Stimulated activated CD8-positive, alpha-beta memory T cell treated with anti-CD3 and anti-CD28 coated beads, Interleukin-4, amount 100 ng/mL, for 4 hours (primary cell): ENCODE data around the gene DISP3.

Source experiments
- DNase-seq, 2 donors: peaks; one replicate each; pipeline ENCODE4 v3.0.0-alpha.2; 2020; ENCODE audit warnings: low read depth in 2 of 2, low spot score in 1 of 2

DISP3 gene

DNA sequence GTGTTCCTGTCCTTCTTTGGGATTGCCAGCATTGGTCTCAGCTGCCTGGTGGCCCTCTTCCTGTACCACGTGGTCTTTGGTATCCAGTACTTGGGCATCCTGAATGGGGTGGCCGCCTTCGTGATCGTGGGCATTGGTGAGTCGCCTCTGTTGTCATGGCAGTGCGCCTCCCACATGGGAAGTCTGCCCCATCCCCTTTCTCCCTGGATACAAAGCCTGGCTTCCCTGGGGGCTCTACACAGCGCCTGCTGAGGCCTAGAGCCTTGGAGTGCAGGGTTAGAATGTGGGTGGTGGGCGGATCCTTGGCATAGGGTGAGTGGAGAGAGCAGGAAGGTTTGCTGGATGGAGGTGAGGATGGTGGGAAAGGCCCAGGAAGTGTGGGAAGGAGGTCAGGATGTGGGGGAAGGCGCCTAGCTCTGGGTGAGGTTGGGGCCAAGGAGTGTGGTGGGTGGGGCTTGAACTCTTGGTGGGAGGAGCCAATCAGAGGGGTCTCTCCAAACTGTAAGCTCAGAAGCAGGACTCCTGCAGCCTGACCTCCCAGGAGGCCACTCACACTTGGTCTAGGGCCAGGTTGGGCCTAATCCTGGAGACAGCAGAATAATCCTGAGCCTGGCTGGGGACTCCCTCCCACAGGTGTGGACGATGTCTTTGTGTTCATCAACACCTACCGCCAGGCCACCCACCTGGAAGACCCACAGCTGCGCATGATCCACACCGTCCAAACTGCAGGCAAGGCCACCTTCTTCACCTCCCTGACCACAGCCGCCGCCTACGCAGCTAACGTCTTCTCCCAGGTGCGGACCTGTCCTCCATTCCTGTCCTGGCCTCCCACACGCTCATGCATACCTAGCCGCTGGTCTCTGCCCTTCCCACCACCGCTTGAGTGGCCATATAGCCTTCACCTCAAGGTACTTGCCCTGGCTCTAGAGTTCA lies 36.7 kb downstream of the DISP3 start:
- no peak for DNase-seq

DNA sequence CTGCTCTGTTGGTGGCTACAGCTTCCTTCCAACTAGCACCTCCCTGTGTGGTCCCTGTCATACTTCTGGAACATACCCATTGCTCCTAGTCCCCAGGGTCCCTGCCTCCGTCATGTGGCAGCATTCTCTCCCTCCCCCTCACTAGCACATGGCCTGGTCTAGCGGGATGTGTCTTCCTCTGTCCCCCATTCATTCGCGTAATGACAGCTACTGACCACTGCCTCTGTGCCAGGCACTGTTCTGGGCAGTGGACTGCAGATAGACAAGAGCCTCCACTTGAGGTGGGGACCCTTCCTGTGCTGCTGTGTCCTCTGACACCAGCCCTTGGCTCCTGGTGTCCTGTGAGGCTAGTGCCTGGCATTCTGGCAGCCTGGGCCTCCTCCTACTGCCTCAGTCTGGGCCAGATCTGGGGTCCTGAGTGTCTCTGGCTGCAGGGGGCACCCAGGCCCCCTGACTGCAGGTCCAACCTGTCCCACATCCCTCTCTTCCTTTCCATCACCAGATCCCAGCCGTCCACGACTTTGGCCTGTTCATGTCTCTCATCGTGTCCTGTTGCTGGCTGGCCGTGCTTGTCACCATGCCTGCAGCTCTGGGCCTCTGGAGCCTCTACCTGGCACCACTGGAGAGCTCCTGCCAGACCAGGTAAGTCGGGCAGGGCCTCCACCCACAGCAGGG lies 38.1 kb downstream of the DISP3 start:
- no peak for DNase-seq

DNA sequence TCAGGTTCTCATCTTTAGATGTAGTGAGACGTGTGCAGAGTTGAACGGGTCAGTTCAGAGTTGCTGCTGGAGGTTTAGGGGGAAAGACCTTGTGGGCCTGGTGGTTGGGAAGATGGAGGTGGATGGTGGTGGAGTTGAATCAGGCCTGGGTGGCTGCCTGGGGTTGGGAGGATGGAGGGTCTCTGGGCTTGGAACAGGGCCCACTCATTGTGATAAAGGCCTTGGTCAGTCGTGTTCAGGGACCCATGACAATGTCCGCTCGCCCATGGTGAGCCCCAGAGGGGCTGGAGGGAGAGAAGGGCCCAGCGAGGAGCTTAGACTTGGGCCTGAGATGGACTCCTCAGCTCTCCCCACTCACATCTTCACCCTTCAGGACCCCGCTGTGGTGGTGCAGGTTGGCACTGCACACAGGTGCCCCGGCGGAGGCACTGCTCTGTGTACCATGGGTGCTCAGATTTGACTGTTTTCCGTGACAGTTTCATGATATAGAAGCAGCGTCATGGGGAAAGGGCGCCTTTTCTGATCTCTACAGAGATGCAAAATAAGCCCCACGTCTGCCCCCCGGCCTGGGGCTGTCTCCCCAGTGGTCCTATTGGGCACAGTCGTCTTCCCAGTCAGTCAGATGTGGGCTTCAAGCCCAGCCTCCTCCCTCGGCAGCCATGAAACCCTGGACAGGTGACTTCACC lies 39.2 kb downstream of the DISP3 start:
- DNase-seq: no peak

DNA sequence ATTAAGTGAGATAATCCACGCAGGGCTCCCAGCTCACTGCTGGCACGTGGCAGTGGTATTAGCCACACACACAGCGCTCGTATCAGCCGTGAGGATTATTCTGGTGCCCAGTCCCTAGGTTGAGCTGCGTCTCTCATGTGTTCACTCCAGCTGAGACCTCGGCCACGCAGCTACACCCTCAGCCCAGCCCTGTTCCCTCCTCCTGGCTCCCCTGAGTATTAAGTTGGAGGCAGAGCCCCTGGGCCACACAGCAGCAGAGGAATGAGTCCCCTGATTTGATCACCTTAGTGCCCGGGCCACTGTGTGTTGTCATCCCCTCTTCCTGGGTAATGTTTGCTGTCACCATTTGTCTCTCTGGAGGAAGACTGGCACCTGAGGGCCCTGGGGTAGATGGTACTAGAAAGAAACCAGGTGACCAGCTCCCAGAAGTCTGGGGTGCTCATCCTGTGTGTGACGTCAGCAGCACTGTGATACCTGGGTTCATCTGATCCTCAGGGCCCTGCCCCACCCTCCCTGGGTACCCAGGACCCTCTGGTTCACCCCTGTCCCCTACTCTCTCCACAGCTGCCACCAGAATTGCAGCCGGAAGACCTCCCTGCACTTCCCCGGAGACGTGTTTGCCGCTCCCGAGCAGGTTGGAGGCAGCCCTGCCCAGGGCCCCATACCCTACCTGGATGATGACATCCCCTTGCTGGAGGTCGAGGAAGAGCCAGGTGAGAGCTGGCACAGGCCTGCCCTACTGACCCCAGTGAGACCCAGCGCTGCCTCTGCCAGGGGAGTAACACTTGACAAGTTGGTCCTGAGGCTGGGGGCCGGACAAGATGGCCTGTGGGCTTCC lies 40.1 kb downstream of the DISP3 start:
- no peak for DNase-seq

DNA sequence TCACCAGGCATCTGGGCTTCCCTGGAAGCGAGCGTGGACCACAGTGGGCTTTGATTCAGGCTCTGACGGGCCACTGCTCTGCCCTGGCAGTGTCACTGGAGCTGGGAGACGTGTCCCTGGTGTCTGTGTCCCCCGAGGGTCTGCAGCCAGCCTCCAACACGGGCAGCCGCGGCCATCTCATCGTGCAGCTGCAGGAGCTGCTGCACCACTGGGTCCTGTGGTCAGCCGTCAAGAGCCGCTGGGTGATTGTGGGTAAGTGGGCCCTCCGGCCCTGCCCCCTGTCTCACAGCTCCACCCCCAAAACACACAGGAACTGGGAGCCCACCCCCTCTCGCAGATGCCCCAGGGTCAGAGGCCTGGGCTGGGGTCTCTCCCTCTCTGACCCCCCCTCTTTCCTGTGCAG lies 40.7 kb downstream of the DISP3 start:
- DNase-seq: no peak

DNA sequence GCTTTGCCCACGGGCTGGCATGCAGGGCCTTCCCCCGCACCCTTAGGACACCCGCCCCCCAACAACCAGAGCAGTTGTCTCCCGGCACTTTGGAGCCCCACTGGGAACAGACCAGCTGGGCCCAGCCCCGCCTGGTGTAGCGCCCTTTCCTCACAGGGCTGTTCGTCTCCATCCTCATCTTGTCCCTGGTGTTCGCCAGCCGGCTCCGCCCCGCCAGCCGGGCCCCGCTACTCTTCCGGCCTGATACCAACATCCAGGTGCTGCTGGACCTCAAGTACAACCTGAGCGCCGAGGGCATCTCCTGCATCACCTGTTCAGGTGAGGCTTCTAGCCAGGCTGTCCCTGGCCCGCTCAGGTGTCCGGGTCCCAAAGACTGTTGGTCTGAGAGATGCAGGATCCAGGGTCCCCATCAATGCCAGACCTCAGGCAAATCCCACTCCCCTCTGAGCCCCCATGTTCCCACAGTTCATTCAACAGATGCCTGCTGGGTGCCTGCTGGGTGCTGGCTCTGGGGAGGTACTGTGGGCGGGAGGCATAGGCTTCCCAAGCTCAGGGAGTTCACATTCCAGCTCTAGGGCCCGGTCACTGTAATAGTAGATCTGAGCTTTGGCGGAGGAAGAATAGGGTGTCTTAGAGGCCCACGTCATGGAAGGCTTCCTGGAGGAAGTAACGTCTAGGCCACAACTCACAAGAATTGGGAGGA lies 41.7 kb downstream of the DISP3 start:
- DNase-seq: no peak

DNA sequence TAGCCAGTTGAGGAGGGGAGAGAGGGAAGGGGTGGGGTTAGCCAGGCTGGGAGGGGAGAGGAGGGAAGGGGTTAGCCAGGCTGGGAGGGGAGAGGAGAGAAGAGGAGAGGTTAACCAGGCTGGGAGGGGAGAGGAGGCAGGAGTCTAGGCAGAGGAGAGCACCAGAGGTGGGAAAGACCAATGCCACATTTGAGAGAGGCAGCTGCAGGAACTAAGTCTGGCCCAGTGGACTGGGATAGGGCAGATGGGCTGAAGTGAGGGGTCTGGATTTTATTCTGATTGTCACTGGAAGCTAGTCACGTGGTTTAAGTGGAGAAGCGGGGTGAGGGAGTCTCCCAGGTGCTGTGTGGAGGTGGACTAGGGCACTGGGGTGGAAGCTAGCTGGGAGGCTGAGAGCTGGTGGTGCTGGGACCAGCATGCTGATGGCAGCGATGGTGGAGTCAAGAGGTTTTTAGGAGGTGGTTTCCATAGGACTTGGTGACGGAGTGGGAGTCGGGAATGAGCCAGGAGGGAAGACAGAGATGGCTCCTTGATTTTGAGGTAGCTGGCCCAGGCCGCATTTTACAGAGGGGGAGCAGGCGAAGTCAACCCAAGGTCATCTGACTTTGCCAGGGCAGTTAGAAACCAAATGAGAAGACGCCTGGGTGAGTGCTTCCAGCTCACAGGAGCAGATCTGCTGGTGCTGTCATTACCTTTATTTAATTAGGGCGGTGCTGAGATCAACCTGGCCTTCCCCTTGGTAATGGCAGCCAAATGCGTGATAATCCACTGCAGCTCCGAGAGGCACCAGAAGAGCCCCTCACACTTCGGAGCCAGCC lies 42.8 kb downstream of the DISP3 start:
- DNase-seq: no peak

DNA sequence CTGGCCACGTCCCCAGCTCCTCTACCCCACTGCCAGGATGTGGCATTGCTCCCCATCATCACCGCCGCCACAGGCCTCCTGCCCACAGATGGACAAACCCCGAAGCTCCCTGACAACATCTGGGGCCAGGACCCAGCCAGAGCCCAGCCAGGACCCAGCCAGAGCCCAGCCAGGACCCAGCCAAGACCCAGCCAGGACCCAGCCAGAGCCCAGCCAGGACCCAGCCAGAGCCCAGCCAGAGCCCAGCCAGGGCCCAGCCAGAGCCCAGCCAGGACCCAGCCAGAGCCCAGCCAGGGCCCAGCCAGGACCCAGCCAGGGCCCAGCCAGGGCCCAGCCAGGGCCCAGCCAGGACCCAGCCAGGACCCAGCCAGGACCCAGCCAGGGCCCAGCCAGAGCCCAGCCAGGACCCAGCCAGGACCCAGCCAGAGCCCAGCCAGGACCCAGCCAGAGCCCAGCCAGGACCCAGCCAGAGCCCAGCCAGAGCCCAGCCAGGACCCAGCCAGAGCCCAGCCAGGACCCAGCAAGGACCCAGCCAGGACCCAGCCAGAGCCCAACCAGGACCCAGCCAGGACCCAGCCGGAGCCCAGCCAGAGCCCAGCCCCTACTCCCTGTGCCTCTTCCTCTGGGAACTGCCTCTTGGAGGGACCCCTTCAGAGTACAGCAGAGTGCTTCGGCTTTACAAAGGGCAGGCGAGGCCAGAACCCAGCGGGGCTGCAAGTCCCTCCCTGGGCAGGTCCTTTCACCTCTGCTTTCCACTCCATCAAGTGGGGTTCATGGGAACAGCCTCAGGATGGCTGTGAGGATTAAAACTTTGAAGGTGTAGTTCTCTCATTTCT lies 43.7 kb downstream of the DISP3 start:
- DNase-seq: no peak

DNA sequence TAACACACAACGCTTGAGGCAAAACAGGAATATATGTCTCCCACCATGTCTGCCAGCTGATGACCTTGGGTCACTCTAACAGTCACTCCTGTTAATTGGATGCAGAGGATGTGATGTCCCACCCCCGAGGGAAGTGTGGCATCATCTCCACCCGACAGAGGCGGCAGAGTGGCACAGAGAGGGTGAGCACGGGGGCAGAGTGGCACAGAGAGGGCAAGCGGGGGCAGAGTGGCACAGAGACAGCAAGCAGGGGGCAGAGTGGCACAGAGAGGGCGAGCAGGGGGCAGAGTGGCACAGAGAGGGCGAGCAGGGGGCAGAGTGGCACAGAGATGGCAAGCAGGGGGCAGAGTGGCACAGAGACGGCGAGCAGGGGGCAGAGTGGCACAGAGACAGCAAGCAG lies 44.3 kb downstream of the DISP3 start:
- DNase-seq: no peak

DNA sequence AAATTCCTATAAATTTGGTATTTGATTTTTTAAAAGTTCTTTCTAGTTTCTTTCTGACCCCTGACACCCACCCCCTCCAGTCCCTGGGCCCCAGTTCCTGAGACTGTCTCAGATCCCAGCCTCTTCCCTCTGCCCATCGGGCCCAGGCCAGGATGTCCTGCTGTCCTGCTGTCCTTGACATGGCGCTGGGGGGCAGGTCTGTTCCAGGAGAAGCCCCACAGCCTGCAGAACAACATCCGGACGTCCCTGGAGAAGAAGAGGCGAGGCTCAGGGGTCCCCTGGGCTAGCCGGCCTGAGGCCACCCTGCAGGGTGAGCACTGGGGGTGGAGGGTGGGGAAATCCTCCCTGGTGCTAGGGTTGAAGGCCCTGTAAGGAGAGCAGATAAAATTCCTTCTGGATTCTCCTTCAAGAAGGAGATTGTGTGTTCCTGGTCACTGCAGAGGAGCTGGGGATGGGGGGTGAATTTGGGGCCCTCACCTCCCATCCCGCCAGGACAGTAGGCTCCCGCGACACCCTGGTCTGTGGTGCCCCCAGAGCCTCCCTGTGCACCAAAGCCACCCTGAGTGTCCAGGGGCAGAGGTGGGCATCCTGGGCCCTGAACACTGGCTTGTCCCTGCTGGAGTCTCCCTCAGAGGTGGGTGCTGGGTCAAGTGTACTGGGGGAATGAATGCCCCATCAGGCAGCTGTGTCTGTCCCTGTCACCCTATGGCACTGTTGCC lies 45.0 kb downstream of the DISP3 start:
- no peak for DNase-seq

DNA sequence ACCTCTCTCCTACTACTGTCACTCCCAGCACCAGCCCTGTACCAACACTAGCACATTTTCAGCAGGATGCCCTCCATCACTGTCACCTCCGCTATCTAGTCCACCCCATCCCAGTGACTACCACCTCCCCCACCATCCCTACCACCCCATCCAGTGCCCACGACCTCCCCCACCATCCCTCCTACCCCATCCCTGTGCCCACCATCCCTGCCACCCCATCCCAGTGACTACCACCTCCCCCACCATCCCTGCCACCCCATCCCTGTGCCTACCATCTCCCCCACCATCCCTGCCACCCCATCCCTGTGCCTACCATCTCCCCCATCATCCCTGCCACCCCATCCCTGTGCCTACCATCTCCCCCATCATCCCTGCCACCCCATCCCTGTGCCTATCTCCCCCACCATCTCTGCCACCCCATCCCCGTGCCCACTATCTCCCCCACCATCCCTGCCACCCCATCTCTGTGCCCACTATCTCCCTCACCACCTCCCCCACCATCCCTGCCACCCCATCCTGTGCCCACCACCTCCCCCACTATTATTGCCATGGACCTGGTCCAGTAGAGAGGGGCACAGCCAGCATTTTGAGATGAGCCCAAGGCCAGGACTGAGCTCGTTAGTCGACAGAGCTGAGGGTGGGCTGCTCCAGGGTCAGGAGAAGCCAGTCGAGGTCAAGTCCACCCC lies 45.7 kb downstream of the DISP3 start:
- no peak for DNase-seq

DNA sequence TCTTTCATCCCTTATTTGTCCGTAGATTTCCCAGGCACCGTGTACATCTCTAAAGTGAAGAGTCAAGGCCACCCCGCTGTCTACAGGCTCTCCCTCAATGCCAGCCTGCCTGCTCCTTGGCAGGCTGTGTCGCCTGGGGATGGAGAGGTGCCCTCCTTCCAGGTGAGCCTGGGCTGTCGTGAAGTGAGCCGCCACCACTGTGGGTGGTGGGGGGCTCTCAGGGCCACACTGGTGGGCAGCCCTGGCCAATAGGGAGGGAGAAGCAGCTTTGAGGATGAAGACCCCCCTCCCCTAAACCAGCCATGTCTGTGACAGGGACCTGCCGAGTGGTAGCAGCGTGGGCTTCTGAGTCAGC lies 46.2 kb downstream of the DISP3 start:
- DNase-seq: no peak

DNA sequence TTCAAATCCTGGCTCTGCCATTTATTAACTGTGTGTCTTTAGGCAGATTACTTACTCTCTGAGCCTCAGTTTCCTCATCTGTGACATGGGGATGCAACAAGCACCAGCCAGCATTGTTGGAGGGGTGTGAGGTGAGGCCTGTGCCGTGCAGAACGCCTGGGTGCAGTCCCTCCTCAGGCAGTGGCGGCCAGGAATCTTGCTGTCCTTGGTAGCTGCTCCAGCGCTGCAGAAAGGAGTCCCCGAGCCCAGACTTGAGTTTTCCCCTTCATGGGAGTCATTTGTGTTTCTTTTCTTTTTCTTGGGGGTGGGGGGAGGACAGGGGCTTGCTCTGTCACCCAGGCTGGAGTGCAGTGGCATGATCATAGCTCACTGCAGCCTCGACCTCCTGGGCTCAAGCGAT lies 46.6 kb downstream of the DISP3 start:
- DNase-seq: no peak

DNA sequence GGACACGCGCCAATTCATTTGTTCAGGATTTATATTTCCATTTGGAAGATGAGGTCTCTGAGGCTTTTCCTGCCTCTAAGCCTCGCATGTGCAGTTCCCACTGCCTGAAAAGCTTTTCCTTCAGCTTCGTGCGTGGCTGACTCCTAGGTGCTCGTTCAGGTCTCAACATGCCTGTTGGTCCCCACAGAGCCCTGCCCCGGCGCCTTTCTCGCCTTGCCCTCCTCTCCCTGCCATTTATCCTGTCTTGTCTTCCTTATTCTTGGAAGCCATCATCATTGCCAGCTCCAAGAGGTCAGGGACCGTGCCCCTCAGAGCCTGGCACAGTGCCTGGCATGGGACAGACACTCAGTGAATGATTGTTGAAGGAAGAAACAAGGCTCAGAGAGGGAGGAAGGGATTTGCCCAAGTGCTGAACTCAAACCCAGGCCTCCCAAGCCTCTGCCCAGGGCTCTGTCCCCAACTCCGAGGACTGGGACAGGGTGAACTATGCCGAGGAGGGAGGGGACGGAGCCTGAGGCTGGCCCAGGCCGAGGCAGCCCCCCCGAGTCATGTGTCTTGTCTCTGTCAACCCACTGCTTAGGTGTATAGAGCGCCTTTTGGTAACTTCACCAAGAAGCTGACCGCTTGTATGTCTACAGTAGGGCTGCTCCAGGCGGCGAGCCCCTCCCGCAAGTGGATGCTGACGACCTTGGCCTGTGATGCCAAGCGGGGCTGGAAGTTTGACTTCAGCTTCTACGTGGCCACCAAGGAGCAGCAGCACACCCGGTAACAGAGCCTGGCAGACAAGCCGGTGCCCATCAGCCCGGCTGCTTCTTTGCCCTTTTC lies 47.3 kb downstream of the DISP3 start:
- no peak for DNase-seq

DNA sequence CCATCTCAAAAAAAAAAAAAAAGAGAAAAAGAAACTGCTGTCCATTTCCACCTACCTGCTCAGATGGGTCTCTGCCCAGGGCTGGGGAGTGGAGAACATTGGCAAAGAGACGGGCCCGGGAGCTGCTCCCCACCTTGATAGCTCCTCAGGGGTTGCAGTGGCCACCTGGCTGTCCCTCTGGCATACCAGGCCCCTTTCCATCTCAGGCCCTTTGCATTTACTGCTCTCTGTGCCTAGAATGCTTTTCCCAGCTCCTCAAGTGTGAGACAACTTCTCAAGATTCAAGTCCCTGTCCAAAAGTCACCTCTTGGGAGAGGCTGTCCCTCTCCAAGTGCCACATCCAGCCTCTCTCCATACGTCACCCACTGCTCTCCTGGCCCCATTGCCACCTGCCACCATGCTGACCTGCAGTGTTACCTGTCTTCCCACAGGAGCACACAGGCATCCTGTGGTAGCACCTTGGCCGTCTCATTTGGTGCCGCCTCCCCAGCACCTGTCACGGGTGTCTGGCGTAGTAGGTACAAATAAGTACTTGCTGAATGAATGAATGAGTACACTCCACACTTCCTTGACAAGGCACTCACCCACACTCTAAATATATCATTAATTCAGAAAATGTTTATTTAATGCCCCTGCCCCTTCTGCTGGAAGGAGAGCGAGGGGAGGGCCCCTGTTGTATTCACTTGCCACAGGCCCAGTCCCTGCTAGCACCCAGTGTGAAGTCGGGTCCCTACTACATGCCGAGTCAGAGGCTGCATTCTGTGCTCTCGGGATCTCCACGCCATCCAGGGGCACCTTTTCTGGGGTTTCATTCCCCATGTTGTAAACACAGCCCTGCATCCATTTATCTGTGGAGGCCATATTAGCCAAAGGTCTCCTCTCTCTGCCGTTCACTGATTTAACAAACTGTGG lies 48.8 kb downstream of the DISP3 start:
- DNase-seq: no peak
